LNCAP (cell line): Measurements from ENCODE around the gene KLF16.

Experiments used
- CTCF ChIP-seq: fragments of 450-650 bp; IDR thresholded peaks from 2 replicates; pipeline ENCODE4 v1.5.1; 2017; ENCODE audit warnings: mild to moderate bottlenecking

Gene KLF16

GRCh38 chr19:1847684-1848398, 15.5 kb downstream of the KLF16 start:
- no peak for TF ChIP-seq CTCF

GRCh38 chr19:1847348-1847683, 16.1 kb downstream of the KLF16 start:
- TF ChIP-seq CTCF = no peak

- TF ChIP-seq CTCF = no peak
Observed at GRCh38 chr19:1846517-1847204, 16.7 kb downstream of the KLF16 start.

- no peak for TF ChIP-seq CTCF
Observed at GRCh38 chr19:1845642-1846041, 17.7 kb downstream of the KLF16 start.

- TF ChIP-seq CTCF = no peak
Observed at GRCh38 chr19:1845125-1845515, 18.3 kb downstream of the KLF16 start.

- TF ChIP-seq CTCF = no peak
Observed at GRCh38 chr19:1844513-1845124, 18.8 kb downstream of the KLF16 start.

- TF ChIP-seq CTCF = no peak
Observed at GRCh38 chr19:1843646-1844394, 19.6 kb downstream of the KLF16 start.
